Uterus (tissue), 4 donors: Measurements from ENCODE around the gene FES. TPM values are rescaled to one million over a fixed set of nuclear protein-coding genes. Genes with fewer than 3 reads are reported as not detected.
"Not testable (repeated sequence)": the region's sequence is repeated elsewhere in the genome, so short reads cannot be mapped to it uniquely, and the experiment has no call there.

Experiments used
- DNase-seq, 2 donors: peaks; one replicate each; pipeline ENCODE4 v3.0.0-alpha.2; 2019 to 2020
- H3K27ac ChIP-seq, 2 donors: fragments of 200-600 bp; sonication (generic); 1 replicate in 1 of 2; 2 replicates in 1 of 2; pipeline ENCODE4 v1.5.1; 2016 to 2018
- H3K27me3 ChIP-seq, 2 donors: fragments of 200-600 bp; sonication (generic); one replicate each; pipeline ENCODE4 v1.5.1; 2018 to 2019; ENCODE audit warnings: control low read depth in 1 of 2
- H3K36me3 ChIP-seq, 2 donors: fragments of 200-600 bp; sonication (generic); one replicate each; pipeline ENCODE4 v1.5.1; 2019; ENCODE audit warnings: control low read depth in 1 of 2
- H3K4me1 ChIP-seq, 2 donors: fragments of 200-600 bp; sonication (generic); one replicate each; pipeline ENCODE4 v1.5.1; 2018 to 2019; ENCODE audit warnings: control low read depth in 1 of 2
- H3K4me3 ChIP-seq, 2 donors: fragments of 200-600 bp; sonication (generic); 1 replicate in 1 of 2; 2 replicates in 1 of 2; pipeline ENCODE4 v1.5.1; 2018 to 2019; ENCODE audit warnings: mild to moderate bottlenecking in 1 of 2
- H3K9me3 ChIP-seq, 2 donors: fragments of 200-600 bp; sonication (generic); one replicate each; pipeline ENCODE4 v1.5.1; 2019; ENCODE audit warnings: control low read depth in 1 of 2
- CTCF ChIP-seq, 4 experiments: fragments of 200-600 bp in 2 of 4; fragments of 450-650 bp in 2 of 4; sonication (generic) in 2 of 4; IDR thresholded peaks; one replicate each; pipeline ENCODE4 v1.5.1; 2016 to 2019; ENCODE audit warnings: antibody characterized with exemption in 4 of 4, mild to moderate bottlenecking in 2 of 4, moderate library complexity in 1 of 4
- POLR2A ChIP-seq, 2 donors: fragments of 450-650 bp; IDR thresholded peaks; one replicate each; pipeline ENCODE4 v1.6.1; 2016; ENCODE audit warnings: antibody characterized with exemption in 2 of 2, mild to moderate bottlenecking in 1 of 2, moderate library complexity in 1 of 2
- intact Hi-C: fragments of 100-400 bp; cut with DNase I; formaldehyde crosslinking; loops from one replicate; pipeline ENCODE4 v1.15.1; 2023; ENCODE audit warnings: low total_unique reads
- total RNA-seq, 4 donors: library from RNA; depleted of rRNA in 3 of 4; stranded (reverse); fragments of >200 nt in 3 of 4; gene quantifications; one replicate each; pipeline versions ENCODE4 v1.1.0 to v1.2.4, GENCODE V29; 2014 to 2023
- donor health status: DM: yes; HTN: yes; CAD: no.

Gene FES
- total RNA-seq, 4 donors from 2014 or later: 4.4 to 968 (median 60.1) TPM

- H3K36me3 ChIP-seq: no peaks in the 10 kb centered on the region
- intact Hi-C loops: no loop called here
- TF ChIP-seq CTCF (IDR thresholded peaks at IDR 0.05) (no peak), POLR2A (IDR thresholded peaks at IDR 0.05) (no peak)
- no peaks in the 10 kb centered on the region for H3K27me3 ChIP-seq
- H3K4me3 ChIP-seq: no peak overlapping the region
- H3K27ac ChIP-seq: no peak overlapping the region
- no peaks in the 10 kb centered on the region for H3K9me3 ChIP-seq
- no peak for DNase-seq
- H3K4me1 ChIP-seq: no peaks in the 10 kb centered on the region
These were observed 33.3 kb downstream of the FES start for GRCh38 chr15:90917569-90917968.

- no peak overlapping the region for H3K27ac ChIP-seq
- TF ChIP-seq POLR2A (IDR thresholded peaks at IDR 0.05) (no peak), CTCF (IDR thresholded peaks at IDR 0.05) (no peak)
- no peaks in the 10 kb centered on the region for H3K27me3 ChIP-seq
- no peak overlapping the region for H3K4me3 ChIP-seq
- intact Hi-C loops: no loop called here
- DNase-seq: no peak
- H3K36me3 ChIP-seq: no peaks in the 10 kb centered on the region
- H3K9me3 ChIP-seq: no peaks in the 10 kb centered on the region
- no peaks in the 10 kb centered on the region for H3K4me1 ChIP-seq
These were observed 33.9 kb downstream of the FES start for GRCh38 chr15:90918034-90918788.

GRCh38 chr15:90918835-90919234 lies 34.5 kb downstream of the FES start:
- H3K4me1 ChIP-seq: no peaks in the 10 kb centered on the region
- DNase-seq: no peak
- TF ChIP-seq CTCF (IDR thresholded peaks at IDR 0.05) (no peak), POLR2A (IDR thresholded peaks at IDR 0.05) (no peak)
- H3K27me3 ChIP-seq: no peaks in the 10 kb centered on the region
- H3K4me3 ChIP-seq: no peak overlapping the region
- no peaks in the 10 kb centered on the region for H3K9me3 ChIP-seq
- intact Hi-C loops: no loop called here
- H3K36me3 ChIP-seq: no peaks in the 10 kb centered on the region
- H3K27ac ChIP-seq: no peak overlapping the region

GRCh38 chr15:90921887-90922286 lies 37.6 kb downstream of the FES start:
- Histone ChIP-seq H3K36me3 (no peaks in the 10 kb centered on the region), H3K9me3 (no peaks in the 10 kb centered on the region), H3K4me1 (no peaks in the 10 kb centered on the region), H3K27me3 (no peaks in the 10 kb centered on the region), H3K4me3 (no peak overlapping the region), H3K27ac (no peak overlapping the region)
- no peak for TF ChIP-seq POLR2A (IDR thresholded peaks at IDR 0.05)
- no peak for TF ChIP-seq CTCF (IDR thresholded peaks at IDR 0.05)
- intact Hi-C loops: no loop called here
- no peak for DNase-seq

GRCh38 chr15:90922712-90923322 lies 38.5 kb downstream of the FES start:
- H3K9me3 ChIP-seq, H3K4me1 ChIP-seq, H3K36me3 ChIP-seq, H3K27ac ChIP-seq, H3K27me3 ChIP-seq, H3K4me3 ChIP-seq, intact Hi-C loops, DNase-seq: not testable (repeated sequence)
